Ishikawa (cell line): Measurements from ENCODE around the gene DDIT4.

Experiments used
- CEBPB ChIP-seq: IDR thresholded peaks from 2 replicates; pipeline ENCODE4 v1.6.1; 2012
- CREB1 ChIP-seq: IDR thresholded peaks from 2 replicates; pipeline ENCODE4 v1.6.1; 2012; ENCODE audit warnings: low read depth
- RAD21 ChIP-seq: IDR thresholded peaks from 2 replicates; pipeline ENCODE4 v1.6.1; 2012; ENCODE audit warnings: low read depth
- TAF1 ChIP-seq: IDR thresholded peaks from 2 replicates; pipeline ENCODE4 v1.6.1; 2012; ENCODE audit warnings: low read depth, mild to moderate bottlenecking
- TEAD4 ChIP-seq: IDR thresholded peaks from 2 replicates; pipeline ENCODE4 v1.6.1; 2012
- USF1 ChIP-seq: IDR thresholded peaks from 2 replicates; pipeline ENCODE4 v1.6.1; 2012
- ZBTB7A ChIP-seq: IDR thresholded peaks from 2 replicates; pipeline ENCODE4 v1.6.1; 2012; ENCODE audit warnings: low read depth
- TF ChIP-seq, protein P1 (sequence below): IDR thresholded peaks from 2 replicates; pipeline ENCODE4 v1.6.1; 2012
- TF ChIP-seq, protein P2 (sequence below): IDR thresholded peaks from 2 replicates; pipeline ENCODE4 v1.6.1; 2012; ENCODE audit warnings: low read depth, mild to moderate bottlenecking

- TF ChIP-seq TEAD4 (no peak), CREB1 (no peak), ZBTB7A (no peak), RAD21 (no peak), USF1 (no peak), TAF1 (no peak), CEBPB (no peak)
- TF ChIP-seq, protein P1, sequence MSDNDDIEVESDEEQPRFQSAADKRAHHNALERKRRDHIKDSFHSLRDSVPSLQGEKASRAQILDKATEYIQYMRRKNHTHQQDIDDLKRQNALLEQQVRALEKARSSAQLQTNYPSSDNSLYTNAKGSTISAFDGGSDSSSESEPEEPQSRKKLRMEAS, result no peak
- TF ChIP-seq, protein P2, sequence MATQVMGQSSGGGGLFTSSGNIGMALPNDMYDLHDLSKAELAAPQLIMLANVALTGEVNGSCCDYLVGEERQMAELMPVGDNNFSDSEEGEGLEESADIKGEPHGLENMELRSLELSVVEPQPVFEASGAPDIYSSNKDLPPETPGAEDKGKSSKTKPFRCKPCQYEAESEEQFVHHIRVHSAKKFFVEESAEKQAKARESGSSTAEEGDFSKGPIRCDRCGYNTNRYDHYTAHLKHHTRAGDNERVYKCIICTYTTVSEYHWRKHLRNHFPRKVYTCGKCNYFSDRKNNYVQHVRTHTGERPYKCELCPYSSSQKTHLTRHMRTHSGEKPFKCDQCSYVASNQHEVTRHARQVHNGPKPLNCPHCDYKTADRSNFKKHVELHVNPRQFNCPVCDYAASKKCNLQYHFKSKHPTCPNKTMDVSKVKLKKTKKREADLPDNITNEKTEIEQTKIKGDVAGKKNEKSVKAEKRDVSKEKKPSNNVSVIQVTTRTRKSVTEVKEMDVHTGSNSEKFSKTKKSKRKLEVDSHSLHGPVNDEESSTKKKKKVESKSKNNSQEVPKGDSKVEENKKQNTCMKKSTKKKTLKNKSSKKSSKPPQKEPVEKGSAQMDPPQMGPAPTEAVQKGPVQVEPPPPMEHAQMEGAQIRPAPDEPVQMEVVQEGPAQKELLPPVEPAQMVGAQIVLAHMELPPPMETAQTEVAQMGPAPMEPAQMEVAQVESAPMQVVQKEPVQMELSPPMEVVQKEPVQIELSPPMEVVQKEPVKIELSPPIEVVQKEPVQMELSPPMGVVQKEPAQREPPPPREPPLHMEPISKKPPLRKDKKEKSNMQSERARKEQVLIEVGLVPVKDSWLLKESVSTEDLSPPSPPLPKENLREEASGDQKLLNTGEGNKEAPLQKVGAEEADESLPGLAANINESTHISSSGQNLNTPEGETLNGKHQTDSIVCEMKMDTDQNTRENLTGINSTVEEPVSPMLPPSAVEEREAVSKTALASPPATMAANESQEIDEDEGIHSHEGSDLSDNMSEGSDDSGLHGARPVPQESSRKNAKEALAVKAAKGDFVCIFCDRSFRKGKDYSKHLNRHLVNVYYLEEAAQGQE, result no peak
Measured at GRCh38 chr10:72250666-72251065, 23.1 kb upstream of the DDIT4 start.
